Neuronal stem cell (in vitro differentiated cells): Measurements from ENCODE around the gene SCO2.
A peak's percentile ranks its signal among the peaks of the same experiment; 100 is the strongest.

ENCODE experiments used
- DNase-seq: peaks from one replicate; pipeline ENCODE4 v3.0.0-alpha.2; 2013; ENCODE audit warnings: low spot score
- H2AFZ ChIP-seq: one replicate; pipeline ENCODE4 v1.6.1; 2013; ENCODE audit warnings: mild to moderate bottlenecking, low read length, inconsistent platforms
- H2AK5ac ChIP-seq: 2 replicates; pipeline ENCODE4 v1.6.1; 2013; ENCODE audit warnings: low read depth, mild to moderate bottlenecking, inconsistent platforms, low read length, moderate library complexity, mixed read lengths
- H2BK120ac ChIP-seq: 2 replicates; pipeline ENCODE4 v1.6.1; 2013; ENCODE audit warnings: low read depth, mild to moderate bottlenecking, inconsistent platforms, low read length, moderate library complexity, mixed read lengths
- H2BK12ac ChIP-seq: one replicate; pipeline ENCODE4 v1.6.1; 2013; ENCODE audit warnings: low read length, inconsistent platforms
- H2BK15ac ChIP-seq: 2 replicates; pipeline ENCODE4 v1.6.1; 2013; ENCODE audit warnings: mild to moderate bottlenecking, low read length, inconsistent platforms, mixed read lengths
- H2BK5ac ChIP-seq: one replicate; pipeline ENCODE4 v1.6.1; 2013; ENCODE audit warnings: inconsistent platforms, mild to moderate bottlenecking, low read length, moderate library complexity
- H3K14ac ChIP-seq: one replicate; pipeline ENCODE4 v1.6.1; 2013; ENCODE audit warnings: low read length, inconsistent platforms
- H3K18ac ChIP-seq: 2 replicates; pipeline ENCODE4 v1.6.1; 2013; ENCODE audit warnings: low read length, inconsistent platforms
- H3K23ac ChIP-seq: 2 replicates; pipeline ENCODE4 v1.6.1; 2013; ENCODE audit warnings: low read depth, mild to moderate bottlenecking, mixed read lengths, low read length, inconsistent platforms; ENCODE audit not compliant: poor library complexity
- H3K27ac ChIP-seq: replicated peaks from 3 replicates; pipeline ENCODE4 v1.5.1; 2013; ENCODE audit warnings: low read length, inconsistent platforms
- H3K27me3 ChIP-seq, 3 experiments: 2 replicates each; pipeline ENCODE4 v1.6.1; 2013; ENCODE audit warnings: low read length in 3 of 3, mild to moderate bottlenecking in 2 of 3, inconsistent platforms in 1 of 3, low read depth in 1 of 3, mixed read lengths in 1 of 3, moderate library complexity in 1 of 3; ENCODE audit not compliant: control insufficient read depth in 3 of 3, insufficient read depth in 3 of 3
- H3K36me3 ChIP-seq, 2 donors: replicated peaks in 1 of 2; 2 replicates each; pipeline ENCODE4 v1.6.1; 2013; ENCODE audit warnings: low read length in 2 of 2; ENCODE audit not compliant: control insufficient read depth in 2 of 2, insufficient read depth in 2 of 2
- H3K4ac ChIP-seq: 2 replicates; pipeline ENCODE4 v1.6.1; 2013; ENCODE audit warnings: inconsistent platforms, mild to moderate bottlenecking, low read length, moderate library complexity
- H3K4me1 ChIP-seq, 2 donors: 1 replicate in 1 of 2; 2 replicates in 1 of 2; pipeline ENCODE4 v1.6.1; 2013; ENCODE audit warnings: low read length in 2 of 2, low read depth in 1 of 2; ENCODE audit not compliant: control insufficient read depth in 2 of 2, insufficient read depth in 1 of 2
- H3K4me2 ChIP-seq: one replicate; pipeline ENCODE4 v1.6.1; 2013; ENCODE audit warnings: mild to moderate bottlenecking, low read length, inconsistent platforms; ENCODE audit not compliant: insufficient read depth, poor library complexity, severe bottlenecking
- H3K4me3 ChIP-seq, 2 donors: 2 replicates each; pipeline ENCODE4 v1.5.1; 2013; ENCODE audit warnings: low read length in 2 of 2, mild to moderate bottlenecking in 2 of 2, inconsistent platforms in 1 of 2, moderate library complexity in 1 of 2
- H3K79me1 ChIP-seq: one replicate; pipeline ENCODE4 v1.6.1; 2013; ENCODE audit warnings: low read depth, mild to moderate bottlenecking, inconsistent platforms, low read length, moderate library complexity
- H3K9ac ChIP-seq: one replicate; pipeline ENCODE4 v1.6.1; 2013; ENCODE audit warnings: mild to moderate bottlenecking, low read depth, low read length, inconsistent platforms; ENCODE audit not compliant: poor library complexity
- H3K9me3 ChIP-seq, 2 donors: replicated peaks in 1 of 2; 2 replicates each; pipeline versions ENCODE3 to v1.6.1; 2013; ENCODE audit warnings: low read length in 2 of 2, mild to moderate bottlenecking in 2 of 2, inconsistent platforms in 1 of 2, low read depth in 1 of 2, mixed read lengths in 1 of 2, moderate library complexity in 1 of 2; ENCODE audit not compliant: control insufficient read depth in 2 of 2, insufficient read depth in 1 of 2
- H4K8ac ChIP-seq: one replicate; pipeline ENCODE4 v1.6.1; 2013; ENCODE audit warnings: low read depth, mild to moderate bottlenecking, inconsistent platforms, low read length, moderate library complexity
- H4K91ac ChIP-seq: one replicate; pipeline ENCODE4 v1.6.1; 2013; ENCODE audit warnings: low read length, low read depth, mild to moderate bottlenecking, inconsistent platforms; ENCODE audit not compliant: poor library complexity
- WGBS, 2 donors: extraction: QIAGEN DNeasy Blood & Tissue Kit; methylation state at CpG; one replicate each; pipeline ENCODE4 v1.1.7; 2013; ENCODE audit warnings: missing lambda C conversion rate in 2 of 2, mixed read lengths in 1 of 2; ENCODE audit not compliant: insufficient read length in 2 of 2, insufficient replicate concordance in 1 of 2; ENCODE audit errors: extremely low coverage in 2 of 2; 5-methylcytosine and 5-hydroxymethylcytosine counted together

Gene SCO2

DNA sequence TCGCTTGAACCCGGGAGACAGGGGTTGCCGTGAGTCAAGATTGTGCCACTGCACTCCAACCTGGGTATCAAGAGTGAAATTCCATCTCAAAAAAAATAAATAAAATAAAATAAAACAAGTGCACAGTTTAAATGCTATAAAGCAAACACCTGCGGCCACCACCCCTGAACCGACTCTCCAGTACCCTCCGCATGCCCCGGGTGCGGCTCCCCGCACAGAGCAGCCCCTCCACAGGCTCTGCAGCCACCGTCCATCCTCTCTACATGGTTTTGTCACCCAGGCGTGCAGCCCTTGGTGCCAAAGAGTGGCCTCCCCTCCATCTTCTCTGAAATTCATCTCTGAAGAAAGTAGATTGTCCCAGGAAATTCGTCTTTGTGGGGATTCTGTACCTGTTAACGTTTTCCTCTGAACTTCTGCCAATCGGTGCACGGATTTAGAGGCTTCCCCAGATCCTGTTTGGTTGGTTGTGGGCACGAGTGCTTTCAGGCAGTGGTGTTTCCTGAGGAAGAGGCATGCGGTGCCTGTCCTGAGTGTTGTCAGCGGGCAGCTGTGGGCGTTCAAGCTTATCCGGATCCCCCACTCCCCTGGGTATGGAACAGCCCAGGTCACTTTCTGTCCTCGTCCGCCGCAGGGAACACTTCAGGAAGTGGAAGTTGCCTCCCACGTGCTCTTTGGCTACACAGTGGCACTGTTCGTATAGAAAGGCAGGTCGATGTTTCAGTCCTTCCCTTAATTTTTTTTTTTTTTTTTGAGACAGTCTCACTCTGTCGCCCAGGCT lies 34.7 kb downstream of the SCO2 start:
- Histone ChIP-seq H3K18ac (no peak overlapping the region), H3K27me3 (peaks cover 0 to 25% (median 0%) of the 10 kb centered on the region in 3 experiments), H3K27ac (no peak overlapping the region), H4K8ac (no peak overlapping the region), H2AK5ac (peak overlapping the region; percentile 43), H2BK15ac (no peak overlapping the region), H3K4me3 (no peak overlapping the region), H3K4me2 (no peak overlapping the region), H3K79me1 (no peaks in the 10 kb centered on the region), H4K91ac (no peak overlapping the region), H3K4ac (no peak overlapping the region), H3K23ac (no peak overlapping the region), H2BK12ac (no peak overlapping the region), H2AFZ (peak overlapping the region; percentile 49), H3K9ac (no peak overlapping the region), H3K14ac (no peak overlapping the region), H2BK5ac (no peak overlapping the region), H3K4me1 (no peaks in the 10 kb centered on the region), H3K9me3 (no peaks in the 10 kb centered on the region), H2BK120ac (no peak overlapping the region), H3K36me3 (no peaks in the 10 kb centered on the region)
- no peak for DNase-seq
- no CpG with 5 or more reads among the region's 27 CpGs for WGBS, 2 donors

GRCh38 chr22:50489363-50490243 lies 35.8 kb downstream of the SCO2 start:
- no CpG with 5 or more reads among the region's 31 CpGs for whole genome bisulfite sequencing, 2 donors
- DNase-seq, result no peak

GRCh38 chr22:50488886-50489285 lies 36.5 kb downstream of the SCO2 start:
- WGBS, 2 donors, result no CpG with 5 or more reads among the region's 19 CpGs
- H3K9me3 ChIP-seq, result no peaks in the 10 kb centered on the region

More at GRCh38 chr22:50489363-50490243, 35.8 kb downstream of the SCO2 start:
- H4K8ac ChIP-seq, result no peak overlapping the region
- no peak overlapping the region for H3K4me3 ChIP-seq
- no peak overlapping the region for H3K23ac ChIP-seq
- H2BK12ac ChIP-seq, result no peak overlapping the region
- peak overlapping the region; percentile 44 for H3K9ac ChIP-seq
- no peak overlapping the region for H3K4me2 ChIP-seq
- H2BK5ac ChIP-seq, result no peak overlapping the region
- peak overlapping the region; percentile 23 for H3K4ac ChIP-seq
- H3K79me1 ChIP-seq, result no peaks in the 10 kb centered on the region
- peak overlapping the region; percentile 76 for H3K18ac ChIP-seq
- peak overlapping the region; percentile 94 for H2AK5ac ChIP-seq
- H2BK120ac ChIP-seq, result no peak overlapping the region
- H3K14ac ChIP-seq, result peak overlapping the region; percentile 56
- H3K27me3 ChIP-seq, result peaks cover 0 to 30% (median 0%) of the 10 kb centered on the region in 3 experiments
- no peak overlapping the region for H4K91ac ChIP-seq
- H2AFZ ChIP-seq, result no peak overlapping the region
- no peaks in the 10 kb centered on the region for H3K36me3 ChIP-seq
- H3K4me1 ChIP-seq, result no peaks in the 10 kb centered on the region
- H3K27ac ChIP-seq, result no peak overlapping the region
- H3K9me3 ChIP-seq, result no peaks in the 10 kb centered on the region
- H2BK15ac ChIP-seq, result peak overlapping the region; percentile 75

More at GRCh38 chr22:50488886-50489285, 36.5 kb downstream of the SCO2 start:
- Histone ChIP-seq H3K4me3 (no peak overlapping the region), H2AK5ac (peak overlapping the region; percentile 94), H3K36me3 (no peaks in the 10 kb centered on the region), H3K4ac (no peak overlapping the region), H3K14ac (peak overlapping the region; percentile 8), H3K18ac (no peak overlapping the region), H3K4me1 (no peaks in the 10 kb centered on the region), H2BK120ac (no peak overlapping the region), H2AFZ (no peak overlapping the region), H3K27ac (no peak overlapping the region), H3K79me1 (no peaks in the 10 kb centered on the region), H2BK12ac (no peak overlapping the region), H3K27me3 (peaks cover 0 to 36% (median 0%) of the 10 kb centered on the region in 3 experiments), H3K23ac (peak overlapping the region; percentile 65), H4K91ac (no peak overlapping the region), H3K4me2 (no peak overlapping the region), H2BK5ac (no peak overlapping the region), H3K9ac (peak overlapping the region; percentile 21), H2BK15ac (no peak overlapping the region), H4K8ac (no peak overlapping the region)
- DNase-seq, result no peak
